HG03066 (cell line): Measurements from ENCODE around the gene NPPA.
A peak's percentile ranks its signal among the peaks of the same experiment; 100 is the strongest.
"Not testable (repeated sequence)": the region's sequence is repeated elsewhere in the genome, so short reads cannot be mapped to it uniquely, and the experiment has no call there.

Source experiments
- ATAC-seq: cut with Tn5 transposase; IDR thresholded peaks from one replicate; pipeline ENCODE4 v1.9.1; 2021; ENCODE audit warnings: low read depth; ENCODE audit not compliant: unreplicated experiment

NPPA gene

GRCh38 chr1:11822091-11822490, 25.5 kb downstream of the NPPA start:
- ATAC-seq, result no peak

GRCh38 chr1:11817192-11817591, 30.4 kb downstream of the NPPA start:
- ATAC-seq, result no peak

GRCh38 chr1:11813021-11813420, 34.6 kb downstream of the NPPA start:
- no peak for ATAC-seq

GRCh38 chr1:11807133-11807532, 40.5 kb downstream of the NPPA start:
- ATAC-seq, result no peak

GRCh38 chr1:11806307-11806936, 41.2 kb downstream of the NPPA start:
- peak; percentile 37 for ATAC-seq

- peak; percentile 63 for ATAC-seq
These were observed 41.9 kb downstream of the NPPA start, which contains the start of the genes CLCN6 and MTHFR for GRCh38 chr1:11805422-11806306. Gene CLCN6, plus strand, starts transcription at chr1:11806191. Its CDS starts 72 bp downstream, at chr1:11806263. Gene MTHFR, minus strand, starts transcription at chr1:11805964. Its CDS starts 2,848 bp downstream, at chr1:11803116.

- no peak for ATAC-seq
These were observed 42.7 kb downstream of the NPPA start for GRCh38 chr1:11804666-11805421.

GRCh38 chr1:11803924-11804665, 43.5 kb downstream of the NPPA start:
- ATAC-seq, result not testable (repeated sequence)

- ATAC-seq, result peak; percentile 33
These were observed 44.4 kb downstream of the NPPA start for GRCh38 chr1:11802973-11803885.

GRCh38 chr1:11802616-11802972, 45.0 kb downstream of the NPPA start:
- no peak for ATAC-seq

- no peak for ATAC-seq
These were observed 46.7 kb downstream of the NPPA start for GRCh38 chr1:11800756-11801433.

GRCh38 chr1:11800391-11800755, 47.2 kb downstream of the NPPA start:
- ATAC-seq, result no peak

GRCh38 chr1:11799896-11800295, 47.7 kb downstream of the NPPA start:
- no peak for ATAC-seq

- ATAC-seq, result no peak
These were observed 48.5 kb downstream of the NPPA start for GRCh38 chr1:11799099-11799498.

- ATAC-seq, result no peak
These were observed 49.9 kb downstream of the NPPA start for GRCh38 chr1:11797525-11798216.

GRCh38 chr1:11796036-11796828, 51.4 kb downstream of the NPPA start:
- no peak for ATAC-seq
